Nephron progenitor cell (in vitro differentiated cells): ENCODE results near the gene ZNF76.
A peak's percentile ranks its signal among the peaks of the same experiment; 100 is the strongest.

Source experiments
- DNase-seq: peaks from one replicate; pipeline ENCODE4 v3.0.0; 2021
- H3K27ac Mint-ChIP-seq: 2 replicates; pipeline ENCODE4 v1.8.0; 2021; ENCODE audit warnings: mild to moderate bottlenecking, moderate library complexity, mixed read lengths
- H3K27me3 Mint-ChIP-seq: 2 replicates; pipeline ENCODE4 v1.8.0; 2021; ENCODE audit warnings: mild to moderate bottlenecking, low read depth, mixed read lengths; ENCODE audit not compliant: poor library complexity
- H3K36me3 Mint-ChIP-seq: 2 replicates; pipeline ENCODE4 v1.8.0; 2021; ENCODE audit warnings: low read depth, mixed read lengths
- H3K4me1 Mint-ChIP-seq: 2 replicates; pipeline ENCODE4 v1.8.0; 2021; ENCODE audit warnings: mixed read lengths
- H3K4me3 Mint-ChIP-seq: 2 replicates; pipeline ENCODE4 v1.8.0; 2021; ENCODE audit warnings: mild to moderate bottlenecking, moderate library complexity, mixed read lengths
- H3K9me3 Mint-ChIP-seq: 2 replicates; pipeline ENCODE4 v1.8.0; 2021; ENCODE audit warnings: mild to moderate bottlenecking, moderate library complexity, mixed read lengths
- TF ChIP-seq, protein P1 (sequence below): fragments of 200-600 bp; sonication (generic); IDR thresholded peaks from 2 replicates; pipeline ENCODE4 v1.5.0; 2021; ENCODE audit warnings: antibody characterized with exemption

ZNF76 gene

DNA sequence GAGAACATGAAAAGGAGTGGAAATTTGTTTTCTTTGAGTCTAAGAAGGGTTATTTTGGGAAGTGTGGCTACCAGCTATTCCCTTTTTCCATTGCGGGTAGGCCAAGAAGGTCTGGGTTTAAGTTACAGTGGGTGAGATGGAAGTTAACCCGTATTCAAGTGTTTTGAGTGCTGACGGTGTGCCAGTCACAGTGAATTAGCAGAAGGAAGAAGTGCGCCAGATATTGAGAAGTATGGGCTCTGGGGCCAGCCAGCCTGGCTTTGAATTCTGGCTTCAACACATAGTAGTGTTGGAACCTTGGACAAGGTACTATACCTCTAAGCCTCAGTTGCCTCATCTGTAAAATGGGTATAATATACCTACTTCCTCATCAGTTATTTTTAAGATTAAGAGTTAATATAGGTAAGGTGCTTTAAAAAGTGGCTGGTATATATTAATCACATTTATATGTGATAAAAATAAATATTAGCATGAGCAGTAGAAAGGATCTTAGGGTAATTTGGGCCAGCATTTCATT is 16.3 kb downstream of the ZNF76 start:
- TF ChIP-seq, protein P1, sequence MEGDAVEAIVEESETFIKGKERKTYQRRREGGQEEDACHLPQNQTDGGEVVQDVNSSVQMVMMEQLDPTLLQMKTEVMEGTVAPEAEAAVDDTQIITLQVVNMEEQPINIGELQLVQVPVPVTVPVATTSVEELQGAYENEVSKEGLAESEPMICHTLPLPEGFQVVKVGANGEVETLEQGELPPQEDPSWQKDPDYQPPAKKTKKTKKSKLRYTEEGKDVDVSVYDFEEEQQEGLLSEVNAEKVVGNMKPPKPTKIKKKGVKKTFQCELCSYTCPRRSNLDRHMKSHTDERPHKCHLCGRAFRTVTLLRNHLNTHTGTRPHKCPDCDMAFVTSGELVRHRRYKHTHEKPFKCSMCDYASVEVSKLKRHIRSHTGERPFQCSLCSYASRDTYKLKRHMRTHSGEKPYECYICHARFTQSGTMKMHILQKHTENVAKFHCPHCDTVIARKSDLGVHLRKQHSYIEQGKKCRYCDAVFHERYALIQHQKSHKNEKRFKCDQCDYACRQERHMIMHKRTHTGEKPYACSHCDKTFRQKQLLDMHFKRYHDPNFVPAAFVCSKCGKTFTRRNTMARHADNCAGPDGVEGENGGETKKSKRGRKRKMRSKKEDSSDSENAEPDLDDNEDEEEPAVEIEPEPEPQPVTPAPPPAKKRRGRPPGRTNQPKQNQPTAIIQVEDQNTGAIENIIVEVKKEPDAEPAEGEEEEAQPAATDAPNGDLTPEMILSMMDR = no peak
- no peak for DNase-seq
- Mint-ChIP-seq H3K4me1 (peaks cover 30% of the 10 kb centered on the region), H3K9me3 (no peaks in the 10 kb centered on the region), H3K36me3 (peaks cover 4% of the 10 kb centered on the region), H3K27ac (no peak overlapping the region), H3K27me3 (peaks cover 4% of the 10 kb centered on the region), H3K4me3 (no peak overlapping the region)

DNA sequence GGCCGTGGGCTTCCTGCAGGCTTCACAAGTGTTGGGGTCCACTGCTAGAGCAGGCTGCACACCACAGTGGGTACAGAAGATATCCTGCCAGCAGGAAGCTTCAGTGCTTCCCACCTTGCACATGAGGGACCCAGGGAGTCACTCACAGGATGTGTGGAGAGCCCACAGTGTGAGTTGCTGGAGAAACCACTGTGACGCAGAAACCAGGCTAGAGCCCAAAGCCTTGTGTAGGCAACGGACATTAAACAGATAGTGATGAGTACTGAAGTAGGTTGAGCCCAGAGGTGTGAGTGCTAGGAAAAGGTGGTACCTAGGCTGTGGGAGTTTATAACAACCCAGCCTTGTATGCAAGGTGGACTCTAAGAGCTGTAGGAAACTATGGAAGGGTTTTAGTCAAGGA is 19.2 kb downstream of the ZNF76 start:
- Mint-ChIP-seq H3K36me3 (peaks cover 25% of the 10 kb centered on the region), H3K4me3 (no peak overlapping the region), H3K27ac (peak overlapping the region; percentile 71), H3K9me3 (no peaks in the 10 kb centered on the region), H3K4me1 (peaks cover 39% of the 10 kb centered on the region), H3K27me3 (peaks cover 4% of the 10 kb centered on the region)
- TF ChIP-seq, protein P1 = no peak
- DNase-seq = no peak

DNA sequence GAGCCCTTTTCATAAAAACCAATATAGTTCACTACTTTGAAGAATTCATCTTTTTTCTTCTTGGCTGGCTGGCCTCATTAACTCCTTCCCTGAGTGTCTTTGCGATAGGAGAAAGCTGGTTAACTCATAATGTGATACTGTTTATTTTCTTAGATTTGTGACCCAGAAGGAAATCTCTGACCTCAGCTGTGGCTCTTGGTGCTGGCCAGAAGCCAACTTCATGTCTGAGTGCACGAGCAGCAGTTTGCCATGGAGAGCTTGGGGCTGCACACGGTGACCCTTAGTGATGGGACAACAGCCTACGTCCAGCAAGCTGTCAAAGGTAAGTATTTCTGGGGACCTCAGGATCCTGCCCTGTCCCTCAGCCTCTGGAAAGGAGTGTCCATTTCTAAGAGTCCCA is 21.4 kb downstream of the ZNF76 start:
- TF ChIP-seq, protein P1 = no peak
- DNase-seq = no peak

DNA sequence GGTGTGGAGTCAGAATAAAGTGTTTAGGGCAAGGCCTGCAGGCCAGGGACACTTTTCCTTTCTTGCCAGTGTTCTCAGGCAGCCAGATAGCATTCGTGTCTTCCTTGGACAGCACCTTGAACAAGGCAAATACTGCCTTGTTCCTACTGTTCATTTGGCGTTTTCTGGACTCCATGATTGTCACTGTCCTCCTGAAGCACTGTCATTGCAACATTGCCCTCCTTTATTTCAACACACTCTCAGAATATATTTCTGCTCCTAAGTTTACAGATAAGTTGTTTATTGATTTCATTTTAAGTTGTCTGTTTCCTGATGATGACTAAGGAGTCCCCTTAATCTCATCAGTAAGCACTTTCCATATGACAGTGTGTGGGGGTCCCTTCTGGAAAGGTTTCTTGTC is 22.9 kb downstream of the ZNF76 start:
- DNase-seq = no peak
- TF ChIP-seq, protein P1 = no peak
- Mint-ChIP-seq H3K36me3 (peaks cover 49% of the 10 kb centered on the region), H3K27ac (no peak overlapping the region), H3K4me3 (no peak overlapping the region), H3K9me3 (no peaks in the 10 kb centered on the region), H3K27me3 (peaks cover 4% of the 10 kb centered on the region), H3K4me1 (peaks cover 24% of the 10 kb centered on the region)

More for the DNA sequence above, 21.4 kb downstream of the ZNF76 start:
- Mint-ChIP-seq H3K9me3 (no peaks in the 10 kb centered on the region), H3K4me3 (no peak overlapping the region), H3K27ac (no peak overlapping the region), H3K27me3 (peaks cover 4% of the 10 kb centered on the region), H3K4me1 (peaks cover 24% of the 10 kb centered on the region), H3K36me3 (peaks cover 36% of the 10 kb centered on the region)

DNA sequence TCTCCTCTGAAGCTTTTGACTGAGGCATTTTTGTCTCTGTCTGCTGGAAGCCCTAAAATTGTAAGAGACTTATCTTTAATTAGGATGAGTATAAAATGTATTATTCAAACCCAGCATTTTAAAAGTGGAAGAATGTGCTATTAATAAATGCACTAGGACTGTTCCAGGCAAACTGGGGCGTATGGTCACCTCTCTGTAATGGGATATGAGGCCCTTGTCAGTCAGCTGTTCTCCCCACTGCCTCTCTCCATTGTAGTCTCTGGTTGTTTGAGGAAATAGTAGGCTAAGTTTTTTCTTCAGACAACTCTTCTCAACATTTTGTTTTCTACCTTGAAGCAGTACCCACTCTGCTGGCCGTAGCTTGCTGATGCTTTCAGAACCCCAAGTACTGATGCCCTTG is 23.8 kb downstream of the ZNF76 start:
- H3K27me3 Mint-ChIP-seq = peaks cover 4% of the 10 kb centered on the region
- peaks cover 22% of the 10 kb centered on the region for H3K4me1 Mint-ChIP-seq
- DNase-seq = no peak
- H3K27ac Mint-ChIP-seq = no peak overlapping the region
- TF ChIP-seq, protein P1 = no peak
- H3K4me3 Mint-ChIP-seq = no peak overlapping the region
- peaks cover 50% of the 10 kb centered on the region for H3K36me3 Mint-ChIP-seq
- no peaks in the 10 kb centered on the region for H3K9me3 Mint-ChIP-seq

DNA sequence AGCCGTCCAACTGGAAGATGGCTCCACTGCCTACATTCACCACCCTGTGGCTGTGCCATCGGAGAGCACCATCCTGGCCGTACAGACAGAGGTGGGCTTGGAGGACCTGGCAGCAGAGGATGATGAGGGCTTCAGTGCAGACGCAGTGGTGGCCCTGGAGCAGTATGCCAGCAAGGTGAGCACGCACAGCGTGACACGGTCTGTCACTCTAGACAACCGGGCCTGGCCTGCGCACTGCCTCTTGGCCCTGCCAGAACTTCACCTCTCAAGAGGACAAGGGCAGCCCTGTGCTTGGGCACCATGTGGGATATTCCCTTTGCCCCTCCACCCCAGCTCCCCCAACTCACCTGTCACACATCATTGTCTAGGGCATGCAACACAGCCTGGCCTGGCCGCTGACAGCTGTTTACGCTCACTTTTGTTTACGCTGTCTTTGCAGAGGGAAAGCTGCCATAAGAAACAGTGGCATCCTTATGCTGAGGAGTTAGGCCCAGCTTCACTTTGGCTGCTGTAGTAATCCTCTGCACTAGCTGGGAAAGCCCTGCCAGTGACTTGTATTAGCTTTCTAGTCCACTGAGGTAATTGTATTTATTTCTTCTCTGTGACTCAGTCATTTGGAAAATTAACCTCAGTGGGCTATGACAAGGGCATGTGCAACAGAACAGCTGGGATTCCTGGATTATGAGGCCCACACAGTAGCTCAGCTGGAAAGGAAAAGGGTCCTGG is 28.3 kb downstream of the ZNF76 start:
- Mint-ChIP-seq H3K9me3 (no peaks in the 10 kb centered on the region), H3K27ac (peak overlapping the region; percentile 29), H3K4me1 (no peaks in the 10 kb centered on the region), H3K4me3 (no peak overlapping the region), H3K36me3 (peaks cover 40% of the 10 kb centered on the region), H3K27me3 (no peaks in the 10 kb centered on the region)
- DNase-seq = no peak
- TF ChIP-seq, protein P1 = no peak
